ENCODE results near the gene WDR90.

Gene WDR90

DNA sequence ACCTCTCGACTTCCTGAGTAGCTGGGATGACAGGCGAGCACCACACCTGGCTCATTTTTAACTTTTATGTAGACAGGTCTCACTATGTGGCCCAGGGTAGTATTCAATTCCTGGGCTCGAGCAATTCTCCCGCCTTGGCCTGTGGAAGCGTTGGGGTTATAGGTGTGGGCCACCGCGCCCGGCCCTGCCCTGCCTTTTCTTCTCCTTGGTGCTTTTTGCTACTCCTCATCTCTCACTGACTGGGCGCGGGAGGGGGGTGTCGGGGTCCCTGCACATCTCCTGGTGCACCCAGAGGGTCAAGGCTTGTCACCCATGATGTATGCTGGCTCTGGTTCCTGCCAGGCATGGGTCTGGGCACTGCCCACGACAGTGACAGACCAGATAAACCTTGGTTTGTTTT, 4.6 kb upstream of the WDR90 start:
- H3K4me1 ChIP-seq (ENCODE audit: insufficient read depth, low read length, severe bottlenecking): peaks cover 50% of the 10 kb centered on the region
- peaks cover 12% of the 10 kb centered on the region; the same call in 1 of the 2 replicates for H3K36me3 ChIP-seq (ENCODE audit: insufficient read depth, low read length)
- no peak overlapping the region for H3K27ac ChIP-seq (ENCODE audit: low read depth, low read length, poor library complexity, severe bottlenecking)
- H3K27me3 ChIP-seq (ENCODE audit: insufficient read depth, low read length): no peaks in the 10 kb centered on the region
- no peak overlapping the region for H3K4me2 ChIP-seq (ENCODE audit: low read length)
- no peaks in the 10 kb centered on the region for H3K79me2 ChIP-seq (ENCODE audit: insufficient read depth, low read length)
- H3K9ac ChIP-seq (ENCODE audit: low read length): no peak overlapping the region
- no peak overlapping the region for H2AFZ ChIP-seq (ENCODE audit: low read length)
- H3K9me3 ChIP-seq (ENCODE audit: low read length): no peaks in the 10 kb centered on the region
- no peaks in the 10 kb centered on the region for H4K20me1 ChIP-seq (ENCODE audit: insufficient read depth, low read length)
- no peak overlapping the region for H3K4me3 ChIP-seq (ENCODE audit: low read depth, low read length, poor library complexity, severe bottlenecking)
- TF ChIP-seq CTCF (IDR thresholded peaks at IDR 0.05; ENCODE audit: low read length) (no peak), EZH2 (IDR thresholded peaks at IDR 0.05; ENCODE audit: borderline replicate concordance, low read length) (no peak)
- no peaks in the 10 kb centered on the region for H3K9me2 ChIP-seq (ENCODE audit: low read depth, low read length)
- H3F3A ChIP-seq (ENCODE audit: insufficient read depth, low read length): no peaks in the 10 kb centered on the region

GRCh38 chr16:645852-646678, 3.1 kb upstream of the WDR90 start:
- Histone ChIP-seq H2AFZ (ENCODE audit: low read length) (no peak overlapping the region), H3K27me3 (ENCODE audit: insufficient read depth, low read length) (no peaks in the 10 kb centered on the region), H3K9ac (ENCODE audit: low read length) (no peak overlapping the region), H3K4me3 (ENCODE audit: low read depth, low read length, poor library complexity, severe bottlenecking) (peak overlapping the region; percentile 10), H3K9me2 (ENCODE audit: low read depth, low read length) (no peaks in the 10 kb centered on the region), H3K27ac (ENCODE audit: low read depth, low read length, poor library complexity, severe bottlenecking) (no peak overlapping the region), H3K9me3 (ENCODE audit: low read length) (no peaks in the 10 kb centered on the region), H3K36me3 (ENCODE audit: insufficient read depth, low read length) (peaks cover 12% of the 10 kb centered on the region; the same call in 1 of the 2 replicates), H3K4me1 (ENCODE audit: insufficient read depth, low read length, severe bottlenecking) (peaks cover 57% of the 10 kb centered on the region), H3K4me2 (ENCODE audit: low read length) (peak overlapping the region; percentile 20; the same call in 1 of the 2 replicates), H3K79me2 (ENCODE audit: insufficient read depth, low read length) (no peaks in the 10 kb centered on the region), H3F3A (ENCODE audit: insufficient read depth, low read length) (no peaks in the 10 kb centered on the region), H4K20me1 (ENCODE audit: insufficient read depth, low read length) (no peaks in the 10 kb centered on the region)
- TF ChIP-seq EZH2 (IDR thresholded peaks at IDR 0.05; ENCODE audit: borderline replicate concordance, low read length): no peak
- no peak for TF ChIP-seq CTCF (IDR thresholded peaks at IDR 0.05; ENCODE audit: low read length)

GRCh38 chr16:646679-647172, 2.4 kb upstream of the WDR90 start:
- Histone ChIP-seq H4K20me1 (ENCODE audit: insufficient read depth, low read length) (no peaks in the 10 kb centered on the region), H3K4me2 (ENCODE audit: low read length) (peak overlapping the region; percentile 20; the same call in 1 of the 2 replicates), H3K36me3 (ENCODE audit: insufficient read depth, low read length) (peaks cover 12% of the 10 kb centered on the region; the same call in 1 of the 2 replicates), H3K79me2 (ENCODE audit: insufficient read depth, low read length) (no peaks in the 10 kb centered on the region), H3K27me3 (ENCODE audit: insufficient read depth, low read length) (no peaks in the 10 kb centered on the region), H2AFZ (ENCODE audit: low read length) (no peak overlapping the region), H3K9me2 (ENCODE audit: low read depth, low read length) (no peaks in the 10 kb centered on the region), H3K9ac (ENCODE audit: low read length) (no peak overlapping the region), H3F3A (ENCODE audit: insufficient read depth, low read length) (no peaks in the 10 kb centered on the region), H3K4me3 (ENCODE audit: low read depth, low read length, poor library complexity, severe bottlenecking) (no peak overlapping the region), H3K9me3 (ENCODE audit: low read length) (no peaks in the 10 kb centered on the region), H3K27ac (ENCODE audit: low read depth, low read length, poor library complexity, severe bottlenecking) (no peak overlapping the region), H3K4me1 (ENCODE audit: insufficient read depth, low read length, severe bottlenecking) (peaks cover 53% of the 10 kb centered on the region)
- TF ChIP-seq CTCF (IDR thresholded peaks at IDR 0.05; ENCODE audit: low read length): no peak
- no peak for TF ChIP-seq EZH2 (IDR thresholded peaks at IDR 0.05; ENCODE audit: borderline replicate concordance, low read length)
